HepG2 (cell line): Measurements from ENCODE around the gene POFUT2. TPM values are rescaled to one million over a fixed set of nuclear protein-coding genes. Genes with fewer than 3 reads are reported as not detected.

Experiments used
- ATAC-seq: fragments of 200-7000 bp; cut with Tn5 transposase; 3 replicates; pipeline ENCODE4 v1.9.1; 2020; ENCODE audit warnings: mild to moderate bottlenecking, moderate library complexity
- BruUV-seq: library from RNA; stranded (reverse); fragments of 400-500 nt; replicated peaks from 2 replicates; lab custom pipeline; 2021; lab: Mats Ljungman, UMichigan
- CTCF ChIA-PET: fragments of 300-600 bp; formaldehyde crosslinking; extraction: SDS; loops from one replicate; lab custom pipeline; 2021; ENCODE audit warnings: low total read pairs, inconsistent platforms, low intra/inter-chr PET ratio; lab: Yijun Ruan, JAX
- POLR2A ChIA-PET: fragments of 350-600 bp; sonication (Branson Sonifier 250); formaldehyde crosslinking; loops from one replicate; lab custom pipeline; 2020; ENCODE audit warnings: antibody characterized with exemption, inconsistent platforms; lab: Yijun Ruan, JAX
- DNase-seq: peaks from one replicate; pipeline ENCODE4 v3.0.0-alpha.2; 2015; ENCODE audit warnings: low spot score
- FAIRE-seq: peaks from 3 replicates; lab custom pipeline; 2011; peaks lifted over from hg19 to GRCh38; lab: Jason Lieb, UNC
- H2AFZ ChIP-seq: one replicate; pipeline ENCODE4 v1.6.1; 2011; ENCODE audit warnings: low read length, inconsistent platforms
- H3K27ac ChIP-seq: fragments of 300-600 bp; 3 replicates; pipeline ENCODE4 v1.8.0; 2011; ENCODE audit warnings: mixed run types, mild to moderate bottlenecking, mixed read lengths, low read length, inconsistent platforms; ENCODE audit not compliant: insufficient read depth; ENCODE audit errors: extremely low read length
- H3K27me3 ChIP-seq, 2 experiments: fragments of 200-600 bp in 1 of 2; 2 replicates in 1 of 2; 3 replicates in 1 of 2; pipeline versions ENCODE4 v1.6.0 to v1.8.0; 2011; ENCODE audit warnings: low read length in 2 of 2, mild to moderate bottlenecking in 2 of 2, moderate library complexity in 2 of 2, inconsistent platforms in 1 of 2; ENCODE audit not compliant: insufficient read depth in 2 of 2, control insufficient read depth in 1 of 2
- H3K36me3 ChIP-seq, 2 experiments: fragments of 200-600 bp in 1 of 2; replicated peaks in 1 of 2; 2 replicates in 1 of 2; 3 replicates in 1 of 2; pipeline versions ENCODE4 v1.5.1 to v1.8.0; 2011; ENCODE audit warnings: low read length in 2 of 2, inconsistent platforms in 1 of 2; ENCODE audit not compliant: insufficient read depth in 2 of 2, control insufficient read depth in 1 of 2
- H3K4me1 ChIP-seq: 2 replicates; pipeline ENCODE4 v1.5.1; 2012; ENCODE audit warnings: low read length, inconsistent platforms; ENCODE audit not compliant: insufficient read depth
- H3K4me2 ChIP-seq: 2 replicates; pipeline ENCODE4 v1.6.0; 2011; ENCODE audit warnings: low read depth, low read length, inconsistent platforms
- H3K4me3 ChIP-seq, 3 experiments: fragments of 200-600 bp in 1 of 3; sonication (generic), shearing (Covaris generic) in 1 of 3; replicated peaks in 1 of 3; 2 replicates each; pipeline ENCODE4 v1.5.1; 2011 to 2016; ENCODE audit warnings: low read length in 3 of 3, inconsistent platforms in 2 of 3, low read depth in 2 of 3, mild to moderate bottlenecking in 2 of 3, control low read depth in 1 of 3, mixed read lengths in 1 of 3; ENCODE audit not compliant: insufficient read depth in 1 of 3
- H3K79me2 ChIP-seq: one replicate; pipeline ENCODE4 v1.6.1; 2011; ENCODE audit warnings: low read length, inconsistent platforms; ENCODE audit not compliant: insufficient read depth
- H3K9ac ChIP-seq: 2 replicates; pipeline ENCODE4 v1.6.0; 2011; ENCODE audit warnings: mild to moderate bottlenecking, low read depth, low read length, inconsistent platforms; ENCODE audit not compliant: insufficient read depth
- H3K9me3 ChIP-seq: 2 replicates; pipeline ENCODE4 v1.5.1; 2012; ENCODE audit warnings: mild to moderate bottlenecking, low read length
- H4K20me1 ChIP-seq: 2 replicates; pipeline ENCODE4 v1.6.0; 2011; ENCODE audit warnings: inconsistent platforms, mild to moderate bottlenecking, low read length, moderate library complexity; ENCODE audit not compliant: insufficient read depth
- HNRNPL ChIP-seq: fragments of 200-400 bp; formaldehyde crosslinking; IDR thresholded peaks from 2 replicates; pipeline ENCODE4 v1.6.1; 2017; ENCODE audit warnings: mild to moderate bottlenecking, low read depth, low read length
- MBD4 ChIP-seq: IDR thresholded peaks from 2 replicates; pipeline ENCODE4 v1.6.1; 2012; ENCODE audit warnings: low read length, inconsistent platforms, borderline replicate concordance
- ZNF143 ChIP-seq: sonication (generic); formaldehyde crosslinking; IDR thresholded peaks from 2 replicates; pipeline ENCODE4 v1.4.0; 2020; ENCODE audit warnings: missing genetic modification reagents
- ZNF263 ChIP-seq: sonication (generic); formaldehyde crosslinking; IDR thresholded peaks from 2 replicates; pipeline ENCODE4 v1.4.0; 2020; ENCODE audit warnings: missing genetic modification reagents
- WGBS: methylation state at CpG from one replicate; pipeline ENCODE4 v1.1.6; 2017; ENCODE audit warnings: low lambda C conversion rate; 5-methylcytosine and 5-hydroxymethylcytosine counted together
- in situ Hi-C: cut with HindIII; loops from 2 replicates; pipeline ENCODE4 v1.10.0; 2017; ENCODE audit warnings: low pct_unique_long_range_greater_than_20kb; ENCODE audit not compliant: extremely low pct_ligation_motif_present
- intact Hi-C: fragments of 100-400 bp; cut with micrococcal nuclease; formaldehyde crosslinking; loops from one replicate; pipeline ENCODE4 v1.10.0; 2022; ENCODE audit not compliant: unreplicated experiment
- polyA plus RNA-seq, 8 experiments: library from polyadenylated mRNA; depleted of rRNA in 3 of 8; stranded (reverse) in 7 of 8; unstranded in 1 of 8; fragments of >200 nt; fragmentation: Illumina TruSeq in 4 of 8; extraction: Trizol in 4 of 8; gene quantifications; 2 replicates each; pipeline versions ENCODE4 v1.2.1 to v1.2.3, GENCODE V29; 2011 to 2016; ENCODE audit warnings: low read depth in 4 of 8, missing spikeins in 1 of 8, mixed read lengths in 1 of 8; ENCODE audit not compliant: insufficient read depth in 1 of 8
- total RNA-seq, 5 experiments: library from RNA; depleted of rRNA; stranded (reverse); fragments of >200 nt; fragmentation: Illumina TruSeq; extraction: Trizol; gene quantifications; 2 replicates each; pipeline ENCODE4 v1.2.3, GENCODE V29; 2016; ENCODE audit warnings: low read depth in 1 of 5

POFUT2 gene
- total and polyA plus RNA-seq, 2 of the 13 experiments (the other 11 are each of a cell fraction or from before 2014, with no cell fraction given): 22.8 to 24.0 TPM

DNA sequence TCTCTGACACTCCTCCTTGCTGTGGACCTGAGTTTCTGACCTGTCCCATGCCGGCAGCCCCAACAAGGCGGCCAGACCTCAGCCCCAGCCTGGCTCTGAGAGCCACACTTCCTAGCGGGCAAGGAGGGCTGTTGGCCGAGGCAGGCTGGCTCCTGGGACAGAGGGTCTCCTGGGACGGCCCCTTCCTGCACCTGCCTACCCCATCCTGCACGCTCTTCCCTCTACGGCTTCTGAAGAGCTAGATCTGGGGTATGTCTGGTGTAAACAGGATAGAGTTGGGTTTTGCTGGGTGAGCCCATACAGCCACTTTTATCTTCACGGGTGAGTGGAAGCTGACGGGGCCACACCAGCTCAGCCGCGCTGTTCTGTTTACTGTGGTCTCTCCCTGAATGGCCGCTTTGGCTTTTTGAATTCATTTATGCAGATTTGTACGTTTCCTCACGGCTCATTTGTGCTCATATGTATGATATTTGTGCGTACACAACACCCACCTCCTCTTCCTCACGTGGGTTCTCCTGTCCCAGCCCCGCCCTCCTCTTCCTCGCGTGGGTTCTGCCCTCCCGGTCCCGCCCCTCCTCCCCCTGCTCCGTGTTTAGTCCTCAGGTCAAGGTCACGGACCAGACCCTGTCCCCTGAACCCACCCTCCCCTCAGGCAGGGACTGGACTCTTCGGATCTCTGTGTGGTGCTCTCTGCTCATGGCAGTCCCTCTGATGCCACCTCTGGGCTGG lies 34.7 kb upstream of the POFUT2 start (continued):
- TF ChIP-seq ZNF263 (CRISPR knock-in tag): peak; percentile 80

DNA sequence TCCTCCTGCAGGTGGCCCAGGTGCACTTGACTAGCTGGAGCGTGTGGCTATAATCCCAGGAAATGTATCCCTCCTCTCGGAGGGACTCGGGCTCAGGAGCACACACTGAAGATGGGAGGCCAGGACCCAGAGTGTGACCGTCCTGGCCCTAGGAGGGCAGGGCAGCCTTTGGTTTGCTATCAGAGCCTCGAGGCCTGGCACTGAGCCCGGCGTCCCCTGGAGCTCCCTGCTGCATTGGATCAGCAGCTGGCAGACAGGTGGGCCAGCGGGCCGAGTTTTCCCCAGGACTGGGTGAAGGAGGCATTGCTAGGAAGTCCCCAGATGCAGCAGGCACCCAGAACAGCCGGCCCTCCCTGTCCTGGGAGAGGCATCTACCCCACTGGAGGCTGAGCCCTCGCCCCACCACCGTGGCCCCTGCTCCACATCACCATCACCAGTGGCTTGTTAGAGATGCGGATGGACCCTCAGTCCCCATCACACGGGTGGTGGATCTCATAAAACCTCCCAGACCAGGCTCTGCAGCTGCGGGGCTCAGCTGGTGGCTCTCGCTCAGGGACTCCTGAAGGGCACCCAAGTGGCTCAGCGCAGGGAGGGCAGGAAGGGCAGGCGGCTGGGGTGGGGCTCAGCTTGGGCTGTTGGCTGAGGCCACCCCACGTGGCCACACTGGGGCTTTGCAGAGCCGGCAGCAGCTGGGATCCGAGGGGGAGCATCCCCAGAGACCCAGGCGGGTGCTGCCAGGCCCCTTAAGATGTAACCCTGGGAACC lies 32.7 kb upstream of the POFUT2 start:
- no peak overlapping the region for H3K4me2 ChIP-seq

More for the DNA sequence above, 32.7 kb upstream of the POFUT2 start:
- WGBS: 40% methylated on average over 1 of the region's 22 CpGs
- Histone ChIP-seq H3K27ac (no peak overlapping the region), H3K9ac (no peak overlapping the region), H3K79me2 (no peaks in the 10 kb centered on the region), H2AFZ (no peak overlapping the region), H3K4me1 (peaks cover 77% of the 10 kb centered on the region), H4K20me1 (no peaks in the 10 kb centered on the region), H3K4me3 (no peak overlapping the region), H3K27me3 (no peaks in the 10 kb centered on the region), H3K9me3 (no peaks in the 10 kb centered on the region), H3K36me3 (no peaks in the 10 kb centered on the region)
- ChIA-PET CTCF (no interaction called here), POLR2A (interaction anchor here (1.7 to 5.9 kb wide), 3 partner anchors 9 to 90 kb away, joined by 5 to 37 read pairs (median 36); no protein-coding TSS in a partner anchor)
- intact Hi-C loops: no loop called here
- FAIRE-seq (no peak), DNase-seq (no peak), ATAC-seq (no peak)
- BruUV-seq: no TSS peak
- in situ Hi-C loops: no loop called here
- TF ChIP-seq ZNF143 (CRISPR knock-in tag) (no peak), HNRNPL (0 out of 2 replicates have a peak, but pooled peaks have one; percentile 27), MBD4 (no peak)
